GM12892 (cell line): Measurements from ENCODE around the gene PCSK6.

ENCODE experiments used
- POLR2A ChIP-seq: IDR thresholded peaks from 2 replicates; pipeline ENCODE4 v1.6.1; 2011; ENCODE audit warnings: low read depth, low read length, control low read depth
- POLR2AphosphoS5 ChIP-seq: IDR thresholded peaks from 2 replicates; pipeline ENCODE4 v1.6.1; 2011; ENCODE audit warnings: low read depth, low read length, control low read depth

GRCh38 chr15:101523560-101523940 is 34.0 kb upstream of the PCSK6 start:
- TF ChIP-seq POLR2AphosphoS5 (no peak), POLR2A (no peak)
